ENCODE measurements around the gene SEC14L6.
A peak's percentile ranks its signal among the peaks of the same experiment; 100 is the strongest.
"Not testable (repeated sequence)": the region's sequence is repeated elsewhere in the genome, so short reads cannot be mapped to it uniquely, and the experiment has no call there.

The SEC14L6 gene

DNA sequence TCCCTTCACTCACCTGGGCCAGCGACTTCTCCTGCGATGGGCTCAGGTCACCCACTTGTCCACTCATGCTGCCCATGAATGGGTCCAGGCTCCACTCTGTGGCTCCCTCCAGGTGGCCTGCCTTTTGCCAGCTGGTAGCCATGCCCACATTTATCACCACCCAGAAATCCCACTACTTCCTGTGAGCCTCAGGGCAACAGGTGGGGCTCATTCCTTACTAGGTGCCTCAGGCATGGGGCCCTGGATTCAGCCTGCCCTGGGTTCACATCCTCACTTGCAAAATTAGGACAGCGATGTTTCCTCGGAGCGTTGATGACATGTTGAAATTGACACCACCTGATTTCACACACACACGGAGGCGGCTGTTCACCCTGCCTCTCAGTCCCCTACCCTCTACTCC lies at the start of gene SEC14L6:
Gene SEC14L6 (minus strand): TSS at position 126 of the 400 bp plus-strand sequence. CDS start 59 bp downstream, at position 67.
- DNase-seq (ENCODE audit: low read depth in 2 of 2): no peak

DNA sequence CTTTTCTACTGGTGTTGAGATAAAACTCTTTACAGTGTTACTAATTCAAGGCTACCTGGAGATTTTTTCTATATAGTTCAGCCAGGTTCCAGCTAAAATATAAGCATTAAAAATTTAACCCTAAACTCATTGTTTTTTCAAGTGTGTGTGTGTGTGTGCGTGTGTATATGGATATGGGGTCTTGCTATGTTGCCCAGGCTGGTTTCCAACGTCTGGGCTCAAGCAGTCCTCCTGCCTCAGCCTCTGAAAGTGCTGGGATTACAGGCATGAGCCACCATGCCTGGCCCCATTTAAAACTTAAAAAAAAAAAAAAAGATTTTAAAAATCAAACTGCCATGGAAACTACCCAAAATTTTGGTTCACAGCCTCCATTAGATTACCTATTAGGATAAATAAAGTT lies 49.7 kb upstream of the SEC14L6 start:
- DNase-seq (ENCODE audit: low read depth in 2 of 2): no peak

DNA sequence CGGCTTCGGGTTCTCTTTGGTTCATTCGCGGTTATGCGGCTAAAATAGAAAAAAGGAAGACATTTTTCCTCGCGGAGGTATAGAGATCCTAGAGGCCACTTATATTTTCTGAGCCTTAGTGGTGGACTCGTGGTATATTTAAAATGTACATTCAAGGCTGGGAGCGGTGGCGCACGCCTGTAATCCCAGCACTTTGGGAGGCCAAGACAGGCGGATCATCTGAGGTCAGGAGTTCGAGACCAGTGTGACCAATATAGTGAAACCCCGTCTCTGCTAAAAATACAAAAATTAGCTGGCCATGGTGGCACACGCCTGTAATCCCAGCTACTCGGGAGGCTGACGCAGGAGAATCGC lies 45.8 kb upstream of the SEC14L6 start:
- DNase-seq (ENCODE audit: low read depth in 2 of 2): not testable (repeated sequence)

DNA sequence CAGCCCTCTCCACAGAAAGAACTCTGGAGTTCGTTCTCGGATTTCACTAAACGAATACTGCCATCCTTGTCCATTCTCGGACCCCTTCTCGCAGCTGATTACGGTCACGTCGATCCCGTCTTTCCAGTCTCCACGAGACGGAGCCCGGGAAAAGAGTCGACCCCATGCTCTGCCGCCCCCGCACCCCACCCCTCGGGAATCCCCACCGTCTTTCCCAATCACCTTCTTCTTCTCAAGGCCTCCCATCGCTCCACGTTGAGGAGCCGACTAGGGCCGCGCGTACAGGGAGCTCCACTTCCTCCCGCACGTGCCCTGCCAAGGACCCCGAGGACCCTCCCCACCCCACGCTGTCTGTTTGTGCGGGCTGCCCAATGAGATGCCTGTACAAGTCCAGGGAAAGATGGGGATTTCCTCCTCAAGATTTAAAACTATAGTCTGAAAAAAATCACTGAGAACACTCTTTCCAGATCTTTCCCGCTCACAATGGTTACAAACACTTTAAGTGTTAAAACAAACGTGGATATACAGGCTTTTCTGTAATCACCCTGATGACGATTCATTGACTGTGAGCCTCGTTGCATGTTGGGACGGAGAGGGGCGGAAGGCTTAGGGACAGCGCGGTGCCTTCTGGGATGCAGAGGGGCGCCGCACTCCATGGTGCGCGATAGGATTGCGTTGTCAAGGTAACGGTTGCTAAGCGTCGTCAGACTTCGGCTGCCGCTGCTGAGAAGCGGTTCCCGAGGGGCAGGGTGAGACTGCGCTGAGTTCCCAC lies 45.2 kb upstream of the SEC14L6 start, which contains the start of gene PES1:
Gene PES1 (minus strand): TSS at position 323 of the 772 bp plus-strand sequence. CDS start 77 bp downstream, at position 246.
- DNase-seq (ENCODE audit: low read depth in 2 of 2): peak; percentile 82 to 92

DNA sequence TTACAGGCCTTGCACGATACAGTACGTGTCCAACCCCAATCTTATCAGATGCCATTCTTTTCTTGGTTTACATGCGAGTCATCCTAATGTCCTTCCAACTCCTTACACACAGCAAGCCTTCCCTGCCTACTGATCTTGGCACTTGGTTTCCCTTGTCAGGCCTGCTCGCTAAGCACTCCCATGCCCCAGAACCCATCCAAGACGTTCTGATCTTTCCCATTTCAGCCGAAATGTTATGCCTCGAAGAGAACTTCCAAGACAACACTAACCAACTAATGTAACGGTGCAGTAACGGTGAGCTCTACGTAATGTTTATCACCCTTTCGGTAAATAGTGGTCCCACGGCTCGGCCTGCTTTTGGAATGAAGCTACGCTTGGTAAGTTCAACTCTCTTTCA lies 44.6 kb upstream of the SEC14L6 start:
- DNase-seq (ENCODE audit: low read depth in 2 of 2): no peak

DNA sequence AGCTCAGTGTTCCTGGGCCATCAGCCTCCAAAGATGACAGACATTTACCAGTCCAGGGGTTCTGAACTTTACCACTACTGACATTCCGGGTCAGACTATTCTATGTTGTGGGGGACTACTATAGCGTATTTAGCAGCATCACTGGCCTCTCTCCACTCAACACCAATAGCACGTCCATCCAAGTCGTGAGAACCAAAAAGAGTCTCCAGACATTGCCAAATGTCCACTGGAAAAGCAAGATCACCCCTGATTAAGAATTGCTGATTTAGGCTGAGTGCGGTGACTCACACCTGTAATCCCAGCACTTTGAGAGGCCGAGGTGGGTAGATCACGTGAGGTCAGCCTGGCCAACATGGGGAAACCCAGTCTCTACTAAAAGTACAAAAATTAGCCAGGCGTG lies 39.9 kb upstream of the SEC14L6 start:
- no peak for DNase-seq (ENCODE audit: low read depth in 2 of 2)

DNA sequence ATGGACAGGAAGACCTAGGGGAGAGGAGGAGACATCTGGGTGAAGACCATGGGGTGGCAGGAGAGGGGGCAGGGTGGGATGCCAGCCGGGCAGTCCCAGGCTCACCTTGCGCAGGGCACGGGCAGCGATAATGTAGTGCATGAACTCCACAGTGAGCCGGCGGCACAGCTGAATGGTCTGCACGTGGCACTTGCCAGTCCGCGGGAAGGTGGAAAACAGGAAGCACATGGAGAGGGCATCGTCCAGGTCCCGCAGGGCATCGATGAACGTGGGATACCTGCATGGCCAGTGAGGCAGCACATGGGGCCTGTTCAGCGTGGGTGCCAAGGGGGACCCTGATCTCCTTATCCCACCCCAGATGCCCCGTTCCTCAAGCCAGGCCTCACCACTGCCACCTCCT lies 37.9 kb upstream of the SEC14L6 start:
- DNase-seq (ENCODE audit: low read depth in 2 of 2): no peak

DNA sequence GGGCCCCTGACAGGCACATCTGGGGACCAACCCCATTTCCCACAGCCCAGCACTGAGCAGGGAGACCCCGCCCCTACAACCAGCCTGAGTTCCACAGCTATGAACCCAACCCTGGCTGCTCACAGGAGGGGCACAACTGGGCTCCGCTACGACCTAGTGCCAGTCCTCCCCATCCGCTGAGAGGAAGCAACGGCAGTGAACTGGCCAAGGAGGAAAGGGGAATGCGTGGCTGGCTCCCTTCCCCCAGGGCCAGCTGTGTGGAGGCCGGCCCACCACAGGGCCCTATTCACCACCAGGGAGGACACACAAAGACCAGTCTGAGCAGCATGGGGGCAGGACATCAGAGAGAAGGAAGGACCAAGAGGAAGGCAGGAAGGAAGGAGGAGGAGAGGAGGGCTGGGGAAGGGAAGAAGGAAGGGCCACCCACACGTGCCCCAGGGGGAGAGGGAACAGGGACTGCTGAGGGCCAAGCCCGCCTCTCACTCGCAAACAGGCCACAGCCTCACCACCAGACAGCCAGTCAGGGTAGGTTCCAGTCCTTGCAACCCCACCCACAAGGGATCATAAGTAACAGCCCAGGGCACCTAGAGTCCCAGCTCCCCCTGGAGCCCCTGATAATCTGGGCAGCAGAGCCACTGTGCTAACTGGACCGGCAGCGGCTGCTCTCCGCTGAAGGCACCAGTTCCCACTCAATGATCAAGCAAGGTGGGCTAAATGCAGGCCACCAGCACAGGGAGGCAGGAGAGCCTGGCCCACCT lies 36.4 kb upstream of the SEC14L6 start:
- no peak for DNase-seq (ENCODE audit: low read depth in 2 of 2)

DNA sequence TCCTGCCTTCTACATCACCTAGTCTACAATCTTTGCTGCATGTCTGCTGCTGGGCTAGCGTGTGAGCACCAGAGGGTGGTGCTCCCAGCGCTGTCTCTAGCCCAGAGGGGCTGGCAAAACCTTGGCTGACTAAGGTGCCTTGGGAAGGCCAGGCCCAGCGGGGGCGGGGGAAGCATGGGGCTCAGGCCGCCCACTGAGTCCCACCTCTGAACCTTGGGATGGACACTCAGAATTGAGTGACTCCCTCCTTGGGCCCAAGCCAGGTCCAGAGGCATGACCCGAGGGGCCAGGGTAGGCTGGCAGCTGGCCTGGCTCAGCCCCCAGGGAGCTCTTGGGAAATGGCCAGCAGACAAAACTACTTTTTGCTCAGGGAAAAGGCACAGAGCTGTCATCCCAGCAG lies 35.5 kb upstream of the SEC14L6 start:
- no peak for DNase-seq (ENCODE audit: low read depth in 2 of 2)

DNA sequence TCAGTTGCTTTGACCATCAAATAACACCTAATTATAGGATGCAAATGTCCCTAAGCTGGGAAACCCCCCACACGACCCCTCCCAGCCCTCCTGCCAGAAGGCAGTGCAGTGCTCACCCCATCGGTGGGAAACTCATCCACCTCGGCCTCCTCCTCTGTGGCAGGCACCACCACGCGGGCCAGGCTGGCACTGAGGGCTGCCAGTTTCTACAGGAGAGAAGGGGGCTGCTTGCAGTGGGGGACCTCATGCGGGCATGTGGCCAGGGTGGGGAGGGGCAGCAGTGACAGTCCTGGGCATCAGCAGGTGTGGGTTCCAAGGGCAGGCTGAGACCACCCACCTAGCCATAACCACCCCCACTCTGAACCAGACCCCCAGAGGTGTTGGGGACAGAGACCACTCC lies 34.4 kb upstream of the SEC14L6 start:
- DNase-seq (ENCODE audit: low read depth in 2 of 2): no peak

DNA sequence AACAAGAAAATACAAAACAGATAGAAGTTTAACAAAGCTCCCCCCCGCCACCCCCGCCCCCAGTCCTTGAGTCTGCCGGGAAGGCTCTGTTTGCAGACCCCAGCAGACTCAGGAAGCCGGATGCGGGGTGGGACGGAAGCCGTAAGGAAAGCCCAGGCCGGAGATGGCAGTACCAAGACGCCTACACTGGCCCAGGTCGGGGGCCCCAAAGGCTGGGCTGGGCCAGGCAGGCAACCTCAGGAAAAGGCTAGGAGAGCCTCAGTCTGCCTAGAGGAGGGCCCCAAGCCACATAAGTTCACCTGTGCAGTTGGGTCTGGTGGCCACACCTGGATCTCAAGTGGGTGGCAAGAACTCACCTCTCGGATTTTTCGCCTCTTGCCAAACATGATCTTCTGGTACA lies 31.9 kb upstream of the SEC14L6 start:
- no peak for DNase-seq (ENCODE audit: low read depth in 2 of 2)

DNA sequence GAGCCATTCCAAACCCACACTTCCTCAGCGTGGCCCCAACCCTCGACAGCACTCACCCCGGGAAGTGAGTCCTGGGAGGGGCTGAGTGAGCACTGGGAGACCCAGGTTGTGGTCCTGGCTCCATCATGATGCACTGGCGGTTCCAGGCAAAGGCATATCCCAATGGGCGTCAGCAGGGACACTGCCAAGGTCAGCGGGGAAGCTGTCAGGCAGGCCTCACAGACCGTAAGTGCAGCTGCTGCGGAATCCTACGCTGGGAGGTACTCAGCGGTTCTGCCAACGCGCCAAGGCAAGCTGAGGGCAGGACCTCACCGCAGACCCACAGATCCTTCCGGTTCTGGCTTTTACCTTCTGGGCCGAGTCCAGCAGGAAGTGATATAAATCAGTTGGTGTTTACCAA lies 29.3 kb upstream of the SEC14L6 start:
- DNase-seq (ENCODE audit: low read depth in 2 of 2): no peak

DNA sequence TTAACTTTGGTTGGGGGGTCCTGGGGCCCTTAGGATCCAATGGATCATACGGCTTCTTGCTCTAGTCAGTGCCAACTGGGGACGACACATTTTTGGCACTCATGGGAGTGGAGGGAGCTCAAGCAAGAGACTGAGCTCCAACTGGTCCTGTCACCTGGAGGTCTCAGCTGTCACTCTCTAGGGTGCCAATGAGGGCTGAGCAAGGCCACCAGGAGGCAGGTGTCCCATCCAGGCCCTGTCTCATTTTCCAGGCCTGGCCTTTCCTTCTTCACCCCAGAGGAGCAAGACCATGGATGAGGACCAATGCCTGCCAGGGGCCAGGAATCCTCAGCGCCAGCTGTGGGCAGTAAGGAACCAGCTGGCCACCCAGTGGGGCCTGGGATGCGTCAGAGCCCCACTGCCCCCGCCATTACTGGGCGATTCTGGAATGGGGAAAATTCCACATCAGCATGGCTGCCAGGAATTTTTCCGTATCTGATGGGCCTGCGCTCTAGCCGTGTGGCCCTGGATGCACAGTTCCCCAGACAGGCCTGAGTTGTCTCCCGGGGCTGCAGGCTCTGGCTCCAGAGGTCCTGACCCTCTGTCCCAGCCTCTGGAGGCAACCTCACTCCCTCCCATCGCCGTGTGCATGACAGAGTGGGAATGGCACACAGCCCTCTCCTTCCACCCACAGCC lies 28.6 kb upstream of the SEC14L6 start:
- DNase-seq (ENCODE audit: low read depth in 2 of 2): no peak

DNA sequence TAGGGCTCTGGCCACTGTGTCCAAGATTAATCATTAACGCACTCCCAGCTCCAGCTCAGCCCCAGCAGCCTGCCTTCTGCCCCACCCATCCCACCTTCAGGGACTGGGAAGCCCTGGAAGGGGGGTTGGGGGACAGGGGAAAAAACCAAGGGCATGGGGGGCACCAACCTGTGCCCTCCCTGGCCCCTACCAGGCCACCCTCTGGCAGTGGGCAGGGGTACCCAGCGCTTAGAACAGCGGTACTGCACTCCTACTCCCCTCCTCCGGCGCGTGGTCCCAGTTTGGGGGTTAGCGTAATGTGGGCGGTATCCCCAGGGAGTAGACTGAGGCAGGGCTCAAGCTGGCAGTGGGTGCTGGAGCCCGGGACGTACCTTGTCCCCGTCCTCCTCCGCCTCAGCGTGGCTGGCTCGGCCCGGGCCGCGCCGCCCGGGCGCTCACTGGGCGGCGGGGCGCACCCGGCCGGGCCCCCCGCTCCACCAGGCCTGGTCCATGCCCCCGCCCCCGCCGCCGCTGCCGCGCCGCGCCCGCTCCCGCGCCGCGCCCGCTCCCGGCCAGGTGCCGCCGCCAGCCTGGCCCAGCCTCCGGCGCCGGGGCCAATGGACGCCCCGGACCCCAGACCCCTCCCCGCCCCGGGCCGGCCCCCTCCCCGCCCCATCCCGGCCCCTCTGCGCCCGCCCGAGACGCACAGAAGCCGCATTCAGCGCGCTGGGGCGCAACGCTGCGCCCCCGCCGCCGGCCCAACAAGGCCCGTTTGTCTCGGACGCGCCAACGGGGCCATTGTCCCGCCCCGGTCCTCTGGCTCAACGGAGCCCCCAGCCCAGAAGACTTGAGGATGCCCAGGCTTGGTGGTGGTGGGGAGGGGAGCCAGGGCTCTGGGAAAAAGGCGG lies 27.8 kb upstream of the SEC14L6 start, which contains the start of gene GAL3ST1:
Gene GAL3ST1 (minus strand): TSS at position 571 of the 887 bp plus-strand sequence. CDS start 17,273 bp downstream, outside the sequence.
- DNase-seq (ENCODE audit: low read depth in 2 of 2): no peak

DNA sequence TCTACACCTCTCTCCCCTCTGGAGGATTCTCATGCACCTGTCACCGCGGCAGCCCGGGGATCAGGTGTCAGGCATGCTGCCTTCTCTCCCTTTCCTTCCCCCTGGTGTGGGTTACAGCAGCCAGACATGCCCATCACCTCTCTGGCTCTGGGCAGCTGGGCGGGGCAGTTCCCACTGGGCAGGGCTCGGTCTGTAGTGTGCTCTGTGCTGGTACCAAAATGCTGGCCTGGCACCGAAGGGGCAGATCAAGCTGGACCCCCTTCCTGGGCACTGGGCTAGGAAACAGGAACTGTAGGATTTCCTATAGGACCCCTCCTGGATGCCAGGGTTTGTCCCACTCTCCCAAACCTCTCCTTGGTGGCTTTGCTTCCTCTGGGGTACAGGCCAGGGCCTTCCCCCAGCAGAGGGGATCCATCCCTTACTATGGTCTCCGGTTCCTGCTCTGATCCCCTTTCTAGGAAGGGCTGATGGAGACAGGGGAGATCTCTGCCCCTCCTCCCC lies 27.1 kb upstream of the SEC14L6 start:
- no peak for DNase-seq (ENCODE audit: low read depth in 2 of 2)

DNA sequence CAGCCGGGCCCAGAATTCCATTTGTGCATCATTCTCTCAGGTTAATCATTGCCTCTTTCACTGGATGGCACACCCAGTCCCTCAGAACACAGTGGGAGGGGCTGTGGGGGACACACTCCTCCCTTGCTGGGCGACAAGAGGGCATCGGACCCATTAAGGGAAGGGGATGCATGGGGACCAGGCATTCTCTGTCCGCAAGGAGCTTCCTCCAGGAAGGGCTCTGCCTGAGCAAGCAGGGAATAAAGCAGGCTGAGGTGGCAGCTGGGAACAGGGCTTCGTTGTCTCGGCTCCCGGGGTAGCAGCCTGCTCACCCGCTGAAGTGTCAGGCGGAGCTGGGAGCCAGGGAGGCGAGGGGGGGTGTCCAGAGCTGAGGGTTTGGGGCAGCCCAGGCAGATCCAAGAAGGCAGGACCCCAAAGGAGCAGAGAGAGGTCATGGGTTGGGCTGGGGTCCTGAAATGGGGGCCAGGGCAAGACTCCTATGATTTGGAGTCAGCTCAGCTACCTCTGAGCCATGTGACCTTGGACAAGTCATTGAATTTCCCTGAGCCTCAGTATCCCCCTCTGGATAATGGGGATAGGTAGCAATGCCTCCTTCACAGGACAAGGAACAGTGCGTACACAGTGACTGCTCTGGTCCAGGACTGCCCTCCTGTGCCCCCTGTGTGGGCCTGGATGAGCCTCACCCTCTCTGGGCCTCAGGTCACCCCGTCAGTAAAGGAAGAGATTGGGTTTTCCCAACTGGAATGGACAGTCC lies 26.5 kb upstream of the SEC14L6 start:
- DNase-seq (ENCODE audit: low read depth in 2 of 2): no peak

DNA sequence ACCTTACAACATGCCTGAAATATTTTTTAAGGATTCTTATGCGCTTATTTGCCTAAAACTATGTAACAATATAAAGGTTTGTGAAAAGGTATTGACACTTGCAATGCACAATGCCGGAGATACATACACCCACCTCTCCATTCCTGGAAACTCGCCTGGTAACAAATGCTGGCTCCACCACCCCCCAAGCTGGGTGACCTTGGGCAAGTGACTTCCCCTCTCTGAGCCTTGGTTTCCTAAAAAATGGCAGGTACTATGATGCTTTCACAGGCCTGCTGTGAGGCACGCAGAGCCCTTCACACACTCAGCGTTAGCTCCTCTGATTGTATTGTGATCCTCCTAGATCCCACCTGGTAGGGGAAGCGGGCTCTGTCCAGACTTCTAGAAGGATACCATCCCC lies 25.7 kb upstream of the SEC14L6 start:
- DNase-seq (ENCODE audit: low read depth in 2 of 2): no peak

DNA sequence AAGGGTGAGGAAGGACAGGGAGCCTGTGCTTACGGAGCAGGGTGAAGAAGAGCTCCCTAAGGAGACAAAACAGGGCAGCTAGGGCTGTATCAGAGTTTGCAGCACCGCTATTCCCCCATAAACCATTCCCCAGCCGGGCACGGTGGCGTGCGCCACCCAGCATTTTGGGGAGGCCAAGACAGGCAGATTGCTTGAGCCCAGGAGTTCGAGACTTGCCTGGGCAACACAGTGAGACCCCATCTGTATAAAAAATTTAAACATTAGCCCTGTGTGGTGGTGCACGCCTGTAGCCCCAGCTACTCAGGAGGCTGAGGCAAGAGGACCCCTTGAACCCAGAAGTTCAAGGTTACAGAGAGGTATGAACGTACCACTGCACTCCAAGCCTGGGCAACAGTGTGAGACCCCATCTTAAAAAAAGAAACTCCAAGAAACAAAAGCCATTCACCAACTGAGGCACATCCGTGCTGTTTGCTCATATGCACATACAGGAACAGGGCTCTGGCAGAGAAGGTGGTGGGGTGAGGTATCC lies 23.2 kb upstream of the SEC14L6 start:
- DNase-seq (ENCODE audit: low read depth in 2 of 2): no peak

DNA sequence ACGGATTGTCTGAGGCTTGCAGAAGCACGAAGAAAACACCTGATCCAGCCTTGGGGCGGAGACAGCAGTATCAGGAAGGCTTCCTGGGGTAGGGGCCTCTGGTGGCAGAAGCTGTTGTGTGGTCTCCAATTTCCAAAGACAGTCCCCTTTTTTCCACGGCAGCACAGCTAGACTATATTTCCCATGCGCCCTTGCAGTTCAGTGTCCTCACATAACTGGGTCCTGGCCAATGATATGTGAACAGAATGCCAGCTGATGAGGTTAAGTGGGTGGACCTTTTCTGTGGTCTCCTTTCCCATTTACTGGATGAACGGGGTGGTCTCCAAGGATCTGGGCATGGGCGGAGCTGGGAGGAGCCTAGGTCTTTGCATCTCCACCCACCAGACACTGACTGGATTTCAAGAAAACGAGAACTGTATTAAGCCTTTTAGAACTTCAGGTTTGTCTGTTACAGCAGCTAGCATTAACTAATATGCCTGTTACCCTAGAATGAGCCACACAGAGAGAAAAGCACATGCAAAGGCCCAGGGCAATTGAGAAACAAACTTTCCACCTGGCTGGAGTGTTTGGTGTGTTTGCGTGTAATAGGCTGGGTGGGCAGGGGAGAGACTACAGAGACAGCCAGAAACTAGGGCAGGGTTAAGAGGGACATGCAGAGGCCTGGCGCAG lies 21.7 kb upstream of the SEC14L6 start:
- DNase-seq (ENCODE audit: low read depth in 2 of 2): no peak

DNA sequence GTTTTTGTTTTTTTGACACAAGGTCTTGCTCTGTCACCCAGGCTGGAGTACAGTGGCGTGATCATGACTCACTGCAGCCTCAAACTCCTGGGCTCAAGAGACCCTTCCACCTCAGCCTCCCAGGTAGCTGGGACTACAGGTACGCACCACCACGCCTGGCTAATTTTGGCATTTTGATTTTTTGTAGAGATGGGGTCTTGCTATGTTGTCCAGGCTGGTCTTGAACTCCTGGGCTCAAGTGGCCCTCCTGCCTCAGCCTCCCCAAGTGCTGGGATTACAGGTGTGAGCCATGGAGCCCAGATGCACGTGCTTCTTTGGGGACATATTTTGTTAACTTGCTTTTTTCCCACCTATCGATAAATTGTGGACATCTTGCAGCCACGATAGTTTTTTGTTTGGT lies 20.7 kb upstream of the SEC14L6 start:
- DNase-seq (ENCODE audit: low read depth in 2 of 2): not testable (repeated sequence)

Data from stimulated activated CD4-positive, alpha-beta T cell treated with anti-CD3 and anti-CD28 coated beads, Interleukin-1b, Interleukin-23, amount 100 ng/mL, for 4 hours (primary cell).